RWPE1 (cell line): Measurements from ENCODE around the gene SPNS2.

Experiments used
- CTCF ChIA-PET: fragments of 350-600 bp; sonication (Branson Sonifier 250); formaldehyde crosslinking; extraction: SDS; loops from one replicate; lab custom pipeline; 2021; lab: Yijun Ruan, JAX
- POLR2A ChIA-PET: fragments of 400-600 bp; formaldehyde crosslinking; extraction: SDS; loops from one replicate; lab custom pipeline; 2020; ENCODE audit warnings: antibody characterized with exemption; ENCODE audit not compliant: low non-redundant PET; lab: Yijun Ruan, JAX
- DNase-seq: peaks from one replicate; pipeline ENCODE4 v3.0.0; 2012; ENCODE audit warnings: low spot score
- H3K27ac ChIP-seq: fragments of 450-650 bp; 2 replicates; pipeline ENCODE4 v1.5.1; 2017
- TF ChIP-seq, protein P1 (sequence below): fragments of 450-650 bp; conservative IDR thresholded peaks from 2 replicates; pipeline ENCODE4 v1.5.1; 2017; ENCODE audit warnings: low read depth, mild to moderate bottlenecking

SPNS2 gene

DNA sequence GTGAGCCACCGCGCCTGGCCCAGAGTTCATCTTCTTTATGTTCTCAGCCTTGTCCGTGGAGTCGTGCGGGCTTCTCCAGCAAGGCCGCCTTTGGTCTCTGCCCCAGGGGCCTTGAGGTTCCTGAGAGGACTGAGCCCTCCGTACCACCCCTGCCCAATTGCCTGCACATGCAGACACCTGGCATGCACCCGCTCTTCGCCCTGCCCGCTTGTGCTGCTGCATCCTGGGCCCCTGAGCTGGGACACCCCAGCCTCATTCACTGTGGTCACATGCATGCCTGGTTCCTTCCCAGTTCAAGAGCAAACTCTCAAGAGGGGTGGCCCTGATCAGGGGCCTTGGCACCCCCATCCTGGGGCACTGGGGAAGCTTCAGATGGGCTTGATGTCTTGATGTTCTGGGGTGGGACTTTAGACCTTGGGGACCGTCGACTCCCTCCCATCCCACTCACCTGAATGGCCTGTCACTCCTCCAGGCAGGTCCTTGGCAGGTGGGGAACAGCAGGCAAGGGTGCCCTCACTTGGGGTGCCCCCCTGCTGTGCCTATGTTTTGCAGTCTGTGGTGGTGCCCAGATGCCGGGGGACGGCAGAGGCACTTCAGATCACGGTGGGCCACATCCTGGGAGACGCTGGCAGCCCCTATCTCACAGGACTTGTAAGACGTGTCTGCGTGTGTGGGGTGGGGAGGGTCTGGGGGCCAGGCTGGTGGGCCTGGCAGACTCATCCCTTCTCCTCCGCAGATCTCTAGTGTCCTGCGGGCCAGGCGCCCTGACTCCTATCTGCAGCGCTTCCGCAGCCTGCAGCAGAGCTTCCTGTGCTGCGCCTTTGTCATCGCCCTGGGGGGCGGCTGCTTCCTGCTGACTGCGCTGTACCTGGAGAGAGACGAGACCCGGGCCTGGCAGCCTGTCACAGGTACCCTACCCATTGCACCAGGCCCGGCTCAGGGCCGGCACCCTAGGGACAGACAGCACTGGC is 12.7 kb upstream of the SPNS2 start:
- ChIA-PET CTCF (interaction anchor here (0.7 kb wide), 1 partner anchor 50 kb away, joined by 3 read pairs; no protein-coding TSS in a partner anchor), POLR2A (no interaction called here)
- H3K27ac ChIP-seq: no peak overlapping the region
- TF ChIP-seq, protein P1, sequence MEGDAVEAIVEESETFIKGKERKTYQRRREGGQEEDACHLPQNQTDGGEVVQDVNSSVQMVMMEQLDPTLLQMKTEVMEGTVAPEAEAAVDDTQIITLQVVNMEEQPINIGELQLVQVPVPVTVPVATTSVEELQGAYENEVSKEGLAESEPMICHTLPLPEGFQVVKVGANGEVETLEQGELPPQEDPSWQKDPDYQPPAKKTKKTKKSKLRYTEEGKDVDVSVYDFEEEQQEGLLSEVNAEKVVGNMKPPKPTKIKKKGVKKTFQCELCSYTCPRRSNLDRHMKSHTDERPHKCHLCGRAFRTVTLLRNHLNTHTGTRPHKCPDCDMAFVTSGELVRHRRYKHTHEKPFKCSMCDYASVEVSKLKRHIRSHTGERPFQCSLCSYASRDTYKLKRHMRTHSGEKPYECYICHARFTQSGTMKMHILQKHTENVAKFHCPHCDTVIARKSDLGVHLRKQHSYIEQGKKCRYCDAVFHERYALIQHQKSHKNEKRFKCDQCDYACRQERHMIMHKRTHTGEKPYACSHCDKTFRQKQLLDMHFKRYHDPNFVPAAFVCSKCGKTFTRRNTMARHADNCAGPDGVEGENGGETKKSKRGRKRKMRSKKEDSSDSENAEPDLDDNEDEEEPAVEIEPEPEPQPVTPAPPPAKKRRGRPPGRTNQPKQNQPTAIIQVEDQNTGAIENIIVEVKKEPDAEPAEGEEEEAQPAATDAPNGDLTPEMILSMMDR: no peak
- DNase-seq: no peak

DNA sequence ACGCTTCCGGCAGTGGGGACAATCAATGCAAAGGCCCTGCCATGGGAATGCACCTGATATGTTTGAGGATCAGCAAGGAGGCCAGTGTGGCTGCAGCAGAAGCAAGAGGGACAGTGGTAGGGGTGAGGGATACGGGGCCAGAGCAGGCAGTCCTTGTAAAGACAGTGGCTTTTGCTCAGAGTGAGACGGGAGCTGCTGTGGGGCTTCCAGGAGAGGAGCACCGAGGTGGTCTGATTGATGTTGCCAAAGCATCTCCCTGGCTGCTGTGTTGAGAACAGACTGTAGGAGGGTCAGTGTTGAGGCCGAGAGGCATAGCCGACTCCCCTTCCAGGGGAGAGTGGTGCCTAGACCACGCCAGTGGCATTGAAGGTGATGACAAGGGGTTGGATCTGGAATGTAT is 11.4 kb upstream of the SPNS2 start:
- ChIA-PET POLR2A (no interaction called here), CTCF (no interaction called here)

DNA sequence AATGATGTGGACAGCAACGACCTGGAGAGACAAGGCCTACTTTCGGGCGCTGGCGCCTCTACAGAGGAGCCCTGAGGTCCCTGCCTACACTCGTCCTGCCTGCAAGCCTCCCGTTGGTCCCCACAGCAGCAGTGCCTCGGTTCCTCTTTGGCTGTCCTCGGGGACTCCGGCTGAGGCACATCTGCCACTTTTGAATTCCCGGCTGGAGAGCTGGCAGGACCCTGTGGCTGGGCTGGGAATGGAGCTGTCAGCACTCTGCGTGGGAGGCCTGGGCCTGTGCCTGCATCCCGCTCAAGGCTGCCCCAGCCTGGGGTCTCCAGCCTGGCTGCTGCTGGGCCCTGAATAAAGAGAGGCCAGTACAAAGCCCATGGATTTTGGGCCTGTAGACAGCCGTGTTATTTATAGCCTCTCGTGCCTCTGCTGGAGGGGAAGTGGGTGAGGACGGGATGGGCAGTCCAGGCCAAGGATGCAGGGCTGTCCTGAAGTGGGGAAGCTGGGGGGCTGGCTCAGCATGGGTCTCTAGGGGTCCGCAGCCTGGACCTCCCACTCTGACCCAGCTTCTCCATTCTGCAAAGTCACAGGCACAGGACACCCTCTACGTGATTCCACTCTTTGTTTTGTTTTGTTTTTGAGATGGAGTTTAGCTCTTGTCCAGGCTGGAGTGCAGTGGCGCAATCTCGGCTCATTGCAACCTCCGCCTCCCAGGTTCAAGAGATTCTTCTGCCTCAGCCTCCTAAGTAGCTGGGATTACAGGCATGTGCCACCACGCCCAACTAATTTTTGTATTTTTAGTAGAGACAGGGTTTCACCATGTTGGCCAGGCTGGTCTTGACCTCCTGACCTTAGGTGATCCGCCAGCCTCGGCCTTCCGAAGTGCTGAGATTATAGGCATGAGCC is 10.6 kb upstream of the SPNS2 start:
- ChIA-PET POLR2A (no interaction called here), CTCF (interaction anchor here (0.6 kb wide), 1 partner anchor 149 kb away, joined by 3 read pairs; no protein-coding TSS in a partner anchor)
- no peak overlapping the region for H3K27ac ChIP-seq
- TF ChIP-seq, protein P1: no peak
- no peak for DNase-seq

More for the DNA sequence above, 11.4 kb upstream of the SPNS2 start:
- TF ChIP-seq, protein P1: no peak
- no peak overlapping the region for H3K27ac ChIP-seq
- no peak for DNase-seq

DNA sequence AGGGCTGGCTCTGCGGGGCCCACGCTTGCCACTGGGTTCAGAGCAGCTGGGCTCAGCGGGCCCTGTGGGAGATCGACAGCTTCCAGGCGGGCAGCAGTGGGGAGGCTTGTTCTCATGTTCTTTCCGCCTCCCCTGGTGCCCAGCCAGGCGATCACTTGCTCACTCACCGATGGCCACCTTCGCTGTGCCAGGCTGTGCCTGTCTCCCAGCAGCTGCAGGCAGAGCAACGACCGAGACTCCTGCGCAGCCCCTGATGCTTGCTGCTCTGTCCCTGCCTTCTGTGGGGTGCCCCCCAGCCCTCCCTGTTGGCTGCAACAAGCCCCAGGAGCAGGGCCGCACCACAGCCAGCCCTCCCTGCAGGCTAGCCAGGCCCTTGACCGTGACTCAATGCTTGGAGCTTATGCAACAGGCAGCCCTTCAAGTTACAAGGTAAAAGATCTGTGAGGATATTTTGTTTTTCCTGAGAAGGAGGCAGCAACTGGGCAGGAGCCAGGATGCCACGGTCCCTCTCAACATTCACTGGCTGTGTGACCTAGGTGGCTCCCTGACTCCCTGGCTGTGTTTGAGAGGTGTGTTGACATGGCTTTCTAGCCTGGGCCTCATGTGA is 9.6 kb upstream of the SPNS2 start:
- POLR2A ChIA-PET: no interaction called here
- H3K27ac ChIP-seq: no peak overlapping the region
- peak; percentile 36 for DNase-seq
- CTCF ChIA-PET: no interaction called here
- TF ChIP-seq, protein P1: no peak

DNA sequence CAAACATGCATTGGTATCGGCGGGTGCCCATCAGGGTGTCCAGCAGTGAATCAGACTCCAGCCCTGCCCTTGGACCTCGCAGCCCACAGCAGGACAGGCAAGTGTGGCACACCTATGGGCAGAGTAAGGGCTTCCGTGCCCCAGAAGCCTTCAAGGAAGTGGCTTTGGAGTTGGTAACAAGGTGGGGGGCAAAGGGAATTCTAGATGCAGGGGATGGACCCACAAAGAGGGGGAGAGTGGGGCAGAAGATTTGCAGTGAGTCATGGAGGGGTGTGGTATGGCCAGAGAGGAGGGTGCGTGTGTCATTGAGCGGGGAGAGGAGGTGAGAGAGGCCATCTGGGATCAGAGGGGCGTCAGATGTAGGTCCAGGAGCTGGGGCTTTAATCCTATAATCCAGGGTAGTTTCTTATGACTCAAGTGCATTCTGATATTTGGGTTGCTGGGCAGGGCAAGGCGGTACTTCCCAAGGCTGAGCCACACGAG is 8.5 kb upstream of the SPNS2 start:
- ChIA-PET CTCF (no interaction called here), POLR2A (no interaction called here)
- H3K27ac ChIP-seq: no peak overlapping the region
- TF ChIP-seq, protein P1: no peak
- peak; percentile 62 for DNase-seq

DNA sequence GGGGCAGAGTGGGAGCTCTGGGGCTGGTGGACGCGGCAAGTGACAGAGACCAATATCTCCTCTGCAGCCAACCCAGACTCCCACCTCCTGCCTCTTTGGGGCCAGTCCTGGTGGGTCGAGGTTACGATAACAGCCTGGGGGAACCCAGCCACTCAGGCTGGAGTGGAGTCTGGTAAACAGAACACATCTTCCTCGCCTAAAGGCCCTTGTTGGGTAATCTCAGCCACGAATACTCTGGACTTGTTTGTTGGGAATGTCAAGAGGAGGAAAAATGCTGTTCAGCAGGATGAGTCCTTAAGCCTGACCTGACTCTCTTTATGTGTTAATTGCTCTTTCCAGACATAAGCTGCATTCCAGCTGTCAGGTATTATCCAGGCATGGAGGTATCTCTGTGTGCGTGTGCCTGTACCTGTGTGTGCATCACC is 8.0 kb upstream of the SPNS2 start:
- CTCF ChIA-PET: interaction anchor here (0.6 kb wide), 1 partner anchor 49 kb away, joined by 5 read pairs; no protein-coding TSS in a partner anchor
- TF ChIP-seq, protein P1: no peak
- POLR2A ChIA-PET: no interaction called here
- DNase-seq: peak; percentile 44
- H3K27ac ChIP-seq: no peak overlapping the region
